ENCODE results near the gene MYO1H. TPM values are rescaled to one million over a fixed set of nuclear protein-coding genes. Genes with fewer than 3 reads are reported as not detected.

MYO1H gene
- total and polyA plus RNA-seq, 4 donors = 0.06 to 0.15 (median 0.09) TPM; not detected in 1

GRCh38 chr12:109493938-109494337 lies 146.2 kb downstream of the MYO1H start:
- DNase-seq (no peak), ATAC-seq (ENCODE audit: insufficient read depth, low FRiP score) (no peak)
- H3K4me1 ChIP-seq (ENCODE audit: control insufficient read depth in 5 of 5, insufficient read depth in 5 of 5, low read length in 5 of 5) = no peaks in the 10 kb centered on the region
- no peak overlapping the region for H3K4me3 ChIP-seq
- H3K9me3 ChIP-seq (ENCODE audit: control insufficient read depth in 4 of 4, insufficient read depth in 3 of 4, low read length in 3 of 4) = no peaks in the 10 kb centered on the region
- H3K9ac ChIP-seq (ENCODE audit: insufficient read depth in 1 of 2, low read length in 2 of 2) = no peak overlapping the region
- H3K36me3 ChIP-seq (ENCODE audit: control insufficient read depth in 4 of 4, insufficient read depth in 4 of 4, low read length in 4 of 4) = peaks cover 24 to 43% (median 41%) of the 10 kb centered on the region in 4 donors
- no peaks in the 10 kb centered on the region for H3K27me3 ChIP-seq (ENCODE audit: control insufficient read depth in 3 of 3, insufficient read depth in 3 of 3, low read length in 2 of 3)
- no peak overlapping the region for H3K27ac ChIP-seq (ENCODE audit: low read depth in 1 of 2, low read length in 1 of 2)
- 97 to 100% methylated on average over 1 of the region's 1 CpG for WGBS, 2 donors
- no peak for TF ChIP-seq CTCF (IDR thresholded peaks at IDR 0.05; ENCODE audit: control extremely low read depth, extremely low read depth)

DNA sequence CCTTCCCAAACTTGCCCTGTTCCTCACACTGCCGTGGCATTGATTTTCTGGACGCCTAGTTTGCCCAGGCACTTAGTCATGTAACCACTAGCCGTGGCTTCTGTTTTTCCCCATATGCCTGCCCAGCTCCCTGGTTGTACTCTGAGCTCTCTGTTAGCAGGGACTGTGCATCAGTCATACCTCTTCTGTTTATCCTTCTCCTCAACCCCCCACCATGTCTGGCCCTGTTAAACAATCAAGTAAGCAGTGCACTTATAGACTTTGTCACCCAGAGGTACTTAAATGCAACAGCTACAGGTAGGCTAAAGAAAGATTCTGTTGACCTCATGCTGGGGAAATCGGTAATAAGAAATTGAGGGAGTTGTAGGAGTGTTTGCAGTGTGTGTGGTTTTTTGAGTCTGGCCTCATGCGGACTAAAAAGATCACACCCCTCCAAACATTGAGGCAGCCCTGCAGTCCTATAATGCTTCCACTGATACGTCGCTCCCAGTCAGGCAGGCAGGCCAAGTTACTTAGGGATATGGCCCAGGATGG lies 146.7 kb downstream of the MYO1H start:
- no peak overlapping the region for H3K4me3 ChIP-seq
- no peak for TF ChIP-seq CTCF (IDR thresholded peaks at IDR 0.05; ENCODE audit: control extremely low read depth, extremely low read depth)
- DNase-seq = no peak
- no peak overlapping the region for H3K9ac ChIP-seq (ENCODE audit: insufficient read depth in 1 of 2, low read length in 2 of 2)
- no peaks in the 10 kb centered on the region for H3K4me1 ChIP-seq (ENCODE audit: control insufficient read depth in 5 of 5, insufficient read depth in 5 of 5, low read length in 5 of 5)
- no peaks in the 10 kb centered on the region for H3K27me3 ChIP-seq (ENCODE audit: control insufficient read depth in 3 of 3, insufficient read depth in 3 of 3, low read length in 2 of 3)
- no peak for ATAC-seq (ENCODE audit: insufficient read depth, low FRiP score)
- 94 to 95% methylated on average over 7 of the region's 7 CpGs for WGBS, 2 donors
- peaks cover 24 to 43% (median 41%) of the 10 kb centered on the region in 4 donors for H3K36me3 ChIP-seq (ENCODE audit: control insufficient read depth in 4 of 4, insufficient read depth in 4 of 4, low read length in 4 of 4)
- no peak overlapping the region for H3K27ac ChIP-seq (ENCODE audit: low read depth in 1 of 2, low read length in 1 of 2)
- H3K9me3 ChIP-seq (ENCODE audit: control insufficient read depth in 4 of 4, insufficient read depth in 3 of 4, low read length in 3 of 4) = no peaks in the 10 kb centered on the region

DNA sequence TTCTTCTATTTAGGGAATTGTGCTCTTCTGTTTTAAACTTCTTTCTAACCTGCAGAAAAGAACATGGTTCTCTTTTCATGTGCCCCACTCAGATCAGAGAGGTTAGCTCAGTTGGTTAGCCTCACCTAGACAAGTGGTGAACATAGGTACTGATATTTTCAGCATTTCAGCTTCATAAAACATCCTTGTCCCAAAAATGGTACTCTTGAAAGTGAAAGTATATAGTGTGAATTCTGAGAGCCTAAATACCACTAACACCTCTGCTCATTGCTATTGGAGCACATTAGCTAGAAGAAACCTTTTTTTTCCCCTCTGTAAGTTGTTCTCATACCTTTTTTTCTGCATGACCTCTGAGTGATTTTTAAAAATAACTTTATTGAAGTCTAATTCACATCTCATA lies 147.3 kb downstream of the MYO1H start:
- DNase-seq (no peak), ATAC-seq (ENCODE audit: insufficient read depth, low FRiP score) (no peak)
- H3K9me3 ChIP-seq (ENCODE audit: control insufficient read depth in 4 of 4, insufficient read depth in 3 of 4, low read length in 3 of 4) = no peaks in the 10 kb centered on the region
- no peak for TF ChIP-seq CTCF (IDR thresholded peaks at IDR 0.05; ENCODE audit: control extremely low read depth, extremely low read depth)
- H3K36me3 ChIP-seq (ENCODE audit: control insufficient read depth in 4 of 4, insufficient read depth in 4 of 4, low read length in 4 of 4) = peaks cover 22 to 43% (median 39%) of the 10 kb centered on the region in 4 donors
- H3K27me3 ChIP-seq (ENCODE audit: control insufficient read depth in 3 of 3, insufficient read depth in 3 of 3, low read length in 2 of 3) = no peaks in the 10 kb centered on the region
- no peak overlapping the region for H3K4me3 ChIP-seq
- no peaks in the 10 kb centered on the region for H3K4me1 ChIP-seq (ENCODE audit: control insufficient read depth in 5 of 5, insufficient read depth in 5 of 5, low read length in 5 of 5)
- no peak overlapping the region for H3K27ac ChIP-seq (ENCODE audit: low read depth in 1 of 2, low read length in 1 of 2)
- no peak overlapping the region for H3K9ac ChIP-seq (ENCODE audit: insufficient read depth in 1 of 2, low read length in 2 of 2)

DNA sequence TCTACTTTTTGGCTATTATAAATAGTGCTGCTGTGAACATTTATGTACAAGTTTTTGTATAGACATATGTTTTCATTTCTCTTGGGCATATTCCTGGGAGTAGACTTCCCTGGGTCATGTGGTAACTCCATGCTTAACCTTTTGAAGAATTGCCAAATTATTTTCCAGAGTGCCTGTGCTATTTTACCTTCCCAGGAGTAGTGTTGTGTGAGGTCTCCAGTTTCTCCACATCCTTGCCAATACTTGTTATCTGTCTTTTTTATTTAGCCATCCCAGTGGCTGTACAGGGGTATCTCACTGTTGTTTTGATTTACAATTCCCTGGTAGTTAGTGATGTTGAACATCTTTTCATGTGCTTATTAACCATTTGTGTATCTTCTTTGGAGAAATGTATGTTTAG lies 148.6 kb downstream of the MYO1H start:
- no peaks in the 10 kb centered on the region for H3K27me3 ChIP-seq (ENCODE audit: control insufficient read depth in 3 of 3, insufficient read depth in 3 of 3, low read length in 2 of 3)
- no peak overlapping the region for H3K27ac ChIP-seq (ENCODE audit: low read depth in 1 of 2, low read length in 1 of 2)
- H3K4me1 ChIP-seq (ENCODE audit: control insufficient read depth in 5 of 5, insufficient read depth in 5 of 5, low read length in 5 of 5) = no peaks in the 10 kb centered on the region
- DNase-seq = no peak
- no peak for TF ChIP-seq CTCF (IDR thresholded peaks at IDR 0.05; ENCODE audit: control extremely low read depth, extremely low read depth)
- no peaks in the 10 kb centered on the region for H3K9me3 ChIP-seq (ENCODE audit: control insufficient read depth in 4 of 4, insufficient read depth in 3 of 4, low read length in 3 of 4)
- peaks cover 27 to 48% (median 38%) of the 10 kb centered on the region in 4 donors for H3K36me3 ChIP-seq (ENCODE audit: control insufficient read depth in 4 of 4, insufficient read depth in 4 of 4, low read length in 4 of 4)
- H3K9ac ChIP-seq (ENCODE audit: insufficient read depth in 1 of 2, low read length in 2 of 2) = no peak overlapping the region
- no peak overlapping the region for H3K4me3 ChIP-seq
- no peak for ATAC-seq (ENCODE audit: insufficient read depth, low FRiP score)
